GM19240 (cell line): ENCODE data around the gene FBXO36.
"Not testable (repeated sequence)": the region's sequence is repeated elsewhere in the genome, so short reads cannot be mapped to it uniquely, and the experiment has no call there.

Source experiments
- DNase-seq: peaks from one replicate; pipeline ENCODE4 v3.0.0; 2011; ENCODE audit warnings: low spot score; ENCODE audit not compliant: insufficient read length

Gene FBXO36, protein sequence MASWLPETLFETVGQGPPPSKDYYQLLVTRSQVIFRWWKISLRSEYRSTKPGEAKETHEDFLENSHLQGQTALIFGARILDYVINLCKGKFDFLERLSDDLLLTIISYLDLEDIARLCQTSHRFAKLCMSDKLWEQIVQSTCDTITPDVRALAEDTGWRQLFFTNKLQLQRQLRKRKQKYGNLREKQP

GRCh38 chr2:229922449-229923386, at the start of gene FBXO36:
FBXO36 (plus strand) TSS chr2:229922503; CDS start chr2:229922514, 11 bp downstream.
- DNase-seq, result peak; percentile 56

GRCh38 chr2:229873123-229873581, 49.2 kb upstream of the FBXO36 start:
- no peak for DNase-seq

GRCh38 chr2:229874647-229875046, 47.7 kb upstream of the FBXO36 start:
- no peak for DNase-seq

- no peak for DNase-seq
Measured at GRCh38 chr2:229875549-229875948, 46.8 kb upstream of the FBXO36 start.

- no peak for DNase-seq
Measured at GRCh38 chr2:229879191-229879950, 42.9 kb upstream of the FBXO36 start.

DNA sequence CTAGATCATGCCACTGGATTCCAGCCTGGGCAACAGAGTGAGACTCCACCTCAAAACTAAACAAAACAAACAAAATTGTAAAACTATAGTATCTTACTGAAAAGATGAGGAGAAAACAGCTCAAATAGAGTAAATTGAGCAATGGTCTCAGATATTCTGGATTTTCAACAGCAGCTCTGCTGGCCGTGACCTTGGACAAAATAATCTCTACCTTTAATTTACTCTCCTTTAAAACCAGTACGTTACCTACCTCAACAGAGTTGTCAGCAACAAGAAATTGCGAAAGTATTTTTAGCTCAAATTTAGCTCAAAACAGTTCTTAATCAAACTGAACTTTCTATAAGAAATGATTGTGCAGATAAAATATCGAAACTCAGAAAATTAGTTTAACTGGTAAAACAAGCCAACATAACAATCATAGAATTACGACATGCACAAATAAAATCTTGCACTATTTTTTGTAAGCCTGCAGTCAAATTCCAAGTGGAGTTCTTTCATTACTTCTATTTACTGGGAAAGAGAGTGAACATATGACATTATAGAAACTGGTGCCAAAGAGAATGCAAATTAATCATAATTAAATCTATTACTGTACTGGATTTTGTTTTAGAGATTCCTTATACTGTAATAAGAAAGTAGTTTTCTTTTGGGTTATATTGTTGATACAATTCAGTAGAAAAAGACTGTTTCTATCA, 41.3 kb upstream of the FBXO36 start:
- DNase-seq, result no peak

GRCh38 chr2:229882583-229882982, 39.7 kb upstream of the FBXO36 start:
- DNase-seq, result no peak

DNA sequence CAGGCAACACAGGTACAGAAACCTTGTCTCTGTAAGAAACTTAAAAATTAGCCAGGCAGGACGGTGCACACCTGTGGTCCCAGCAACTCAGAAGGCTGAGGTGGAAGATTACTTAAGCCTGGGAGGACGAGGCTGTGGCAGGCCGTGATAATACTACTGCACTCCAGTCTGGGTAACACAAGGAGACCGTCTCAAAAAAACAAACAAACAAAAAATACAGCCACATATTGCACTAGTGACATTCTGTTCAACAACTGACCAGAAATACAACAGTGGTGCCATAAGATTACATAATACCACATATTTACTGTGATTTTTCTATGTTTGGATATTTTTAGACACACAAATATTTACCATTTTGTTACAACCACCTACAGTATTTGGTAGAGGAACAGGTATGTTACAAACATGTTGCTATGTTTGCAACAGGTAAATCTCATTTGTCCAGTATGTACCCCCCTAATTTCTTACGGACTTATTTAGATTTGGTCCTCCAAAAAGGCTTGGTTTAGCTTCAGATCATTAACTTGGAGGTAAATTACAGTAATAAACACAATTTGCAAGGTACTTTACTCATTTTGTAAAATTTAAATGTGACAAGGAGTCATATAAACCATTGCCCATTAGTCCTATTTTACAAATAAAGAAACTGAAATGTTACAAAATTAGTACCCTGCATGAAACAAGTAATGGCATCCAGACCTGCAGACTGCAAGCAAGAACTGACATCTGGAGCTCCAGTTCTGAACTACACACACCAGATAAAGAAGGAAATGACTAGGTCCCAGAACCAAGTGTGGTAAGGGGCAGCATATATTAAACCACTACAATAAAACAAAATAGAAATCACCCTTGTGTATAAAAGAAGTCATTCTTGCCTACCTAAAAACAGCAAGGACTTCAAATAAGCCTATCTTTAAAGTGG, 37.3 kb upstream of the FBXO36 start:
- peak; percentile 9 for DNase-seq

- DNase-seq, result no peak
Measured at GRCh38 chr2:229887441-229887840, 34.9 kb upstream of the FBXO36 start.

DNA sequence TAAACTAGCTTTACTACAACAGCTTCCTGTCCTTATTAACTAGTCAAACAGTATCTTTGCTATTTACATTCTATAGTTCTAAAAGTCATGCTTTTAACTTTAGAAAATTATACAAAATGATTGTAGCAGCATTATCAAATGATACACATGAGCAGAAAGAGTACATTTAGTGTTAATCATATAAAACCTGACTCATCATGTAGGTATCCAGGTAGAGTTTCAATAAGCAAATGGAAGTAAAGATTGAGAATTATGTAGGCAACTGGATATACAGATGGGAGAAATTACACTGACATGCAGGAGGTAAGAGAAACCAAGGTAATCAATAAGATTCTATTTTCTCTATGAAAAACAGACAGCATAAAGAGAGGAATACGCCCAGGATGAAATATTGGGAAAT, 34.3 kb upstream of the FBXO36 start:
- no peak for DNase-seq

- DNase-seq, result no peak
Measured at GRCh38 chr2:229889023-229889422, 33.3 kb upstream of the FBXO36 start.

DNA sequence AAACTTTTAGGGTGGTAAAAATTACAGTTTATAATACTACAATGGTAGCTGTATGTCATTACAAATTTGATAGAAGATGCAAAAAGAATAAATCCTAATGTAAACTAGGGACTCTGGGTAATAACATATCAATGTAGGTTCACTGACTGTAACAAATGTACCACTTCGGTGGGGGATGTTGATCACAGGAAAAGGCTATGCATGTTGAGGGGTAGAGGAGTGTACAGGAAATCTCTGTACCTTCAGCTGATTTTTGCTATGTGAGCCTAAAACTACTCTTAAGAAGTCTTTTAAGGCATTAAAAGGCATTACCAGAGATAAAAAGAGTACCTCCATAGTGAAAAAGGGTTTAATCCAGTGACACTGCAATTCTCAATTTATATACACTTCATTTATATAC, 25.4 kb upstream of the FBXO36 start:
- no peak for DNase-seq

GRCh38 chr2:229899604-229900003, 22.7 kb upstream of the FBXO36 start:
- DNase-seq, result no peak

GRCh38 chr2:229900012-229900411, 22.3 kb upstream of the FBXO36 start:
- DNase-seq, result no peak

GRCh38 chr2:229900514-229900913, 21.8 kb upstream of the FBXO36 start:
- DNase-seq, result not testable (repeated sequence)

GRCh38 chr2:229901819-229902218, 20.5 kb upstream of the FBXO36 start:
- no peak for DNase-seq

DNA sequence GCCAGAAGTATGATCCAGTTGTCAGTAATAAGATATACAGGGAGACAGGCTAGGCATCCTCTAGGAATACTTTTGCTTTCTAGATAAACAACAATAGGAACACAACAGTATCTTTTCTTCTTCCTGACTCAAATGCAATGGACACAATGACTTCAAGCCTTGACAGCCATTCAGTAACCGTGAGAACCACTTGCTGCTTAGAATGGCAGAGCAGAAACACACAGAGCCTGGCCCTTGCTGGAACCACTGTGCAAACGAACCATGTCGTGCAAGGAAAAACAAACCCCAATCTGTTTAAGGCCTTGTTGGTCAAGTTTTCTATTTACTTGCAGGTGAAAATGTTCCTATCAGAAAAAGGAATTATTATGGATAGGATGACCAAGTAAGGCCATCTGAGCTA, 19.3 kb upstream of the FBXO36 start:
- no peak for DNase-seq

- DNase-seq, result no peak
Measured at GRCh38 chr2:229905601-229906000, 16.7 kb upstream of the FBXO36 start.

GRCh38 chr2:229909090-229909489, 13.2 kb upstream of the FBXO36 start:
- DNase-seq, result no peak

GRCh38 chr2:229910147-229910831, 12.0 kb upstream of the FBXO36 start:
- DNase-seq, result no peak
